SK-N-SH treated with all-trans-retinoic acid at 6 μM for 48 hours (cell line): ENCODE data around the gene ASB17.

Experiments
- ARNTL ChIP-seq: fragments of 450-650 bp; formaldehyde crosslinking; IDR thresholded peaks from 2 replicates; pipeline ENCODE4 v1.5.0; 2020; ENCODE audit warnings: low read depth, mild to moderate bottlenecking, moderate library complexity, borderline replicate concordance
- BACH2 ChIP-seq: fragments of 250-450 bp; sonication (Bioruptor Pico); IDR thresholded peaks from 2 replicates; pipeline ENCODE4 v1.9.0; 2021; ENCODE audit warnings: mild to moderate bottlenecking, borderline replicate concordance
- CSDC2 ChIP-seq: fragments of 250-450 bp; sonication (Bioruptor Pico); IDR thresholded peaks from 2 replicates; pipeline ENCODE4 v1.5.0; 2020; ENCODE audit warnings: mild to moderate bottlenecking, moderate library complexity
- PATZ1 ChIP-seq: fragments of 250-450 bp; sonication (Bioruptor Pico); IDR thresholded peaks from 2 replicates; pipeline ENCODE4 v1.8.0; 2020; ENCODE audit warnings: mild to moderate bottlenecking, moderate library complexity, borderline replicate concordance
- TF ChIP-seq, protein P1 (sequence below): fragments of 250-450 bp; sonication (Bioruptor Pico); IDR thresholded peaks from 2 replicates; pipeline ENCODE4 v1.5.1; 2021; ENCODE audit warnings: mild to moderate bottlenecking, moderate library complexity

DNA sequence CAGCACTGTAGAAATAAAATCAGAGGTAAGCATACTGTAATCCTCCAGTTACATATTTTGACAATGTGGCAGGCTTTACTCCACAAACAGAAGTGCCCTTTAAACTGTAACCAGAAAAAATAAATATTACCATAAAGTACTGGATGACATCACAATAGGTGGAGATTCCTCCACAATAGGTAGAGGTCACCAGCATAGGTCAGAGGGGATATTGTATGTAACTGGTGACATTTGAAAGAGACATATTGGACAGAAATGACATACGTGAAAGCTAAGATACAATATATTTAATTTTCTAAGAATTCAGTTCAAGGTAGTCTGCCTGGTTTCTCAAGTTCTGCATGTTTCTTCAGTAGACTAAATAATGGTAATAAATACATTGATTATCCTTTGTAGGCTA is at the start of gene ASB17:
- TF ChIP-seq PATZ1, result no peak
- no peak for TF ChIP-seq ARNTL (CRISPR knock-in tag)
- TF ChIP-seq CSDC2, result no peak
- TF ChIP-seq, protein P1, sequence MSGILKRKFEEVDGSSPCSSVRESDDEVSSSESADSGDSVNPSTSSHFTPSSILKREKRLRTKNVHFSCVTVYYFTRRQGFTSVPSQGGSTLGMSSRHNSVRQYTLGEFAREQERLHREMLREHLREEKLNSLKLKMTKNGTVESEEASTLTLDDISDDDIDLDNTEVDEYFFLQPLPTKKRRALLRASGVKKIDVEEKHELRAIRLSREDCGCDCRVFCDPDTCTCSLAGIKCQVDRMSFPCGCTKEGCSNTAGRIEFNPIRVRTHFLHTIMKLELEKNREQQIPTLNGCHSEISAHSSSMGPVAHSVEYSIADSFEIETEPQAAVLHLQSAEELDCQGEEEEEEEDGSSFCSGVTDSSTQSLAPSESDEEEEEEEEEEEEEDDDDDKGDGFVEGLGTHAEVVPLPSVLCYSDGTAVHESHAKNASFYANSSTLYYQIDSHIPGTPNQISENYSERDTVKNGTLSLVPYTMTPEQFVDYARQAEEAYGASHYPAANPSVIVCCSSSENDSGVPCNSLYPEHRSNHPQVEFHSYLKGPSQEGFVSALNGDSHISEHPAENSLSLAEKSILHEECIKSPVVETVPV (CRISPR knock-in tag), result no peak
- no peak for TF ChIP-seq BACH2 (CRISPR knock-in tag)
